ENCODE data around the gene RIMBP2.

DNA sequence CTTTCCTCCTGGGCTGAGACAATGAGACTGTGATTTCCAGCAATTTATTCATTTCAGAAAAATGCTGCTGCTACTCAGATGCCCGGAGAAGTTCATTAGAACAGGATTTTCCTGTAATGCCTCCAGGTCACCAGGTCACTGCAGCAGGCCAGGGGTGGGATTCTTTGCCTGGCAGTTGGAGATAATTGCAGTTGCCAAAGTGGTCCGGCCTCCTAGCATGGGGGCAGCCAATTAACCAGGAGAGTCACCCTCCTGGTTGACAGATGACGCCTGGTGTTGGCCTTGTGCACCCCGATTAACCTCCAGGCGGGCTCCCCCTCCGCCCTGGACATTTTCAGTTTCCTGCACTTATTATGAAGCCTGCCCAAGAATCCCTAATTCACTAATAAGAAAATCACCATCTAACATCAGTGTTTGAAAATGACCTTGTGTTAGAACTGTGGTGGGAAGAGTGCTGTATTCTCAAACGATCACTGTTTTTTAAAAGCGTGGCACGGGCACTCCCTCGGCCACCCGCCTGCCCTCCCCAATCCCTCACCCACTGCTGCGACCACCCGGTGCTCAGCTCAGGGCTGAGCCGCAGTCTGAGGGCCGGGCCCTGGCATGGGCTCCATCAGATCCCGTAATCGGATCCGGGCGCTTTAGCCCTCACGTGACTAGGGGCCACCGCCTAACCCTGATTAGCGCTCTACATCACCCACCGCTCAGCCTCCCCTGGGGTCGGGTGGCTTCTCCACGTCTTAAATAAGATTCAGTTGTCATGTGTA lies 12.9 kb downstream of the RIMBP2 start:
- TF ChIP-seq, protein P1, sequence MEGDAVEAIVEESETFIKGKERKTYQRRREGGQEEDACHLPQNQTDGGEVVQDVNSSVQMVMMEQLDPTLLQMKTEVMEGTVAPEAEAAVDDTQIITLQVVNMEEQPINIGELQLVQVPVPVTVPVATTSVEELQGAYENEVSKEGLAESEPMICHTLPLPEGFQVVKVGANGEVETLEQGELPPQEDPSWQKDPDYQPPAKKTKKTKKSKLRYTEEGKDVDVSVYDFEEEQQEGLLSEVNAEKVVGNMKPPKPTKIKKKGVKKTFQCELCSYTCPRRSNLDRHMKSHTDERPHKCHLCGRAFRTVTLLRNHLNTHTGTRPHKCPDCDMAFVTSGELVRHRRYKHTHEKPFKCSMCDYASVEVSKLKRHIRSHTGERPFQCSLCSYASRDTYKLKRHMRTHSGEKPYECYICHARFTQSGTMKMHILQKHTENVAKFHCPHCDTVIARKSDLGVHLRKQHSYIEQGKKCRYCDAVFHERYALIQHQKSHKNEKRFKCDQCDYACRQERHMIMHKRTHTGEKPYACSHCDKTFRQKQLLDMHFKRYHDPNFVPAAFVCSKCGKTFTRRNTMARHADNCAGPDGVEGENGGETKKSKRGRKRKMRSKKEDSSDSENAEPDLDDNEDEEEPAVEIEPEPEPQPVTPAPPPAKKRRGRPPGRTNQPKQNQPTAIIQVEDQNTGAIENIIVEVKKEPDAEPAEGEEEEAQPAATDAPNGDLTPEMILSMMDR (tag by site-specific recombination; IDR thresholded peaks at IDR 0.05), result no peak
- TF ChIP-seq SETDB1 (IDR thresholded peaks at IDR 0.05; ENCODE audit: insufficient read length, low read length) (no peak), ZNF423 (tag by site-specific recombination; IDR thresholded peaks at IDR 0.05) (no peak), ZNF600 (tag by site-specific recombination; IDR thresholded peaks at IDR 0.05) (no peak), TCF7L2 (IDR thresholded peaks at IDR 0.05; ENCODE audit: borderline replicate concordance, low read depth, low read length) (no peak), ZNF791 (tag by site-specific recombination; IDR thresholded peaks at IDR 0.05) (no peak), ZBTB7A (tag by site-specific recombination; IDR thresholded peaks at IDR 0.05; ENCODE audit: low read depth) (no peak), ZNF747 (tag by site-specific recombination; IDR thresholded peaks at IDR 0.05) (no peak)
- TF ChIP-seq, protein P2, sequence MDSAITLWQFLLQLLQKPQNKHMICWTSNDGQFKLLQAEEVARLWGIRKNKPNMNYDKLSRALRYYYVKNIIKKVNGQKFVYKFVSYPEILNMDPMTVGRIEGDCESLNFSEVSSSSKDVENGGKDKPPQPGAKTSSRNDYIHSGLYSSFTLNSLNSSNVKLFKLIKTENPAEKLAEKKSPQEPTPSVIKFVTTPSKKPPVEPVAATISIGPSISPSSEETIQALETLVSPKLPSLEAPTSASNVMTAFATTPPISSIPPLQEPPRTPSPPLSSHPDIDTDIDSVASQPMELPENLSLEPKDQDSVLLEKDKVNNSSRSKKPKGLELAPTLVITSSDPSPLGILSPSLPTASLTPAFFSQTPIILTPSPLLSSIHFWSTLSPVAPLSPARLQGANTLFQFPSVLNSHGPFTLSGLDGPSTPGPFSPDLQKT (IDR thresholded peaks at IDR 0.05; ENCODE audit: borderline replicate concordance, low read depth, low read length), result no peak
- TF ChIP-seq, protein P3, sequence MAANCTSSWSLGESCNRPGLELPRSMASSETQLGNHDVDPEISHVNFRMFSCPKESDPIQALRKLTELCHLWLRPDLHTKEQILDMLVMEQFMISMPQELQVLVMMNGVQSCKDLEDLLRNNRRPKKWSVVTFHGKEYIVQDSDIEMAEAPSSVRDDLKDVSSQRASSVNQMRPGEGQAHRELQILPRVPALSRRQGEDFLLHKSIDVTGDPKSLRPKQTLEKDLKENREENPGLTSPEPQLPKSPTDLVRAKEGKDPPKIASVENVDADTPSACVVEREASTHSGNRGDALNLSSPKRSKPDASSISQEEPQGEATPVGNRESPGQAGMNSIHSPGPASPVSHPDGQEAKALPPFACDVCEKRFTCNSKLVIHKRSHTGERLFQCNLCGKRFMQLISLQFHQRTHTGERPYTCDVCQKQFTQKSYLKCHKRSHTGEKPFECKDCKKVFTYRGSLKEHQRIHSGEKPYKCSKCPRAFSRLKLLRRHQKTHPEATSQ (tag by site-specific recombination; IDR thresholded peaks at IDR 0.05), result no peak

Measured in HEK293 (cell line).